Esophagus muscularis mucosa (tissue), 4 donors: ENCODE data around the gene ERF. TPM values are rescaled to one million over a fixed set of nuclear protein-coding genes. Genes with fewer than 3 reads are reported as not detected.
A peak's percentile ranks its signal among the peaks of the same experiment; 100 is the strongest.

Experiments
- DNase-seq: peaks from one replicate; pipeline ENCODE4 v3.0.0-alpha.2; 2017; ENCODE audit errors: extremely low spot score
- H3K27ac ChIP-seq, 4 donors: fragments of 200-600 bp; sonication (generic); replicated peaks in 1 of 4; 1 replicate in 3 of 4; 2 replicates in 1 of 4; pipeline ENCODE4 v1.5.1; 2016 to 2019; ENCODE audit warnings: mild to moderate bottlenecking in 1 of 4
- H3K27me3 ChIP-seq, 4 donors: fragments of 200-600 bp; sonication (generic); one replicate each; pipeline versions ENCODE4 v1.5.1 to v1.6.0; 2016 to 2019
- H3K36me3 ChIP-seq, 4 donors: fragments of 200-600 bp; sonication (generic); one replicate each; pipeline ENCODE4 v1.5.1; 2016 to 2019
- H3K4me1 ChIP-seq, 4 donors: fragments of 200-600 bp; sonication (generic); one replicate each; pipeline ENCODE4 v1.5.1; 2016 to 2019
- H3K4me3 ChIP-seq, 4 donors: fragments of 200-600 bp; sonication (generic); 1 replicate in 2 of 4; 2 replicates in 2 of 4; pipeline ENCODE4 v1.5.1; 2016 to 2019; ENCODE audit warnings: mild to moderate bottlenecking in 4 of 4, moderate library complexity in 1 of 4
- H3K9me3 ChIP-seq, 4 donors: fragments of 200-600 bp; sonication (generic); 1 replicate in 3 of 4; 2 replicates in 1 of 4; pipeline ENCODE4 v1.5.1; 2016 to 2019
- EP300 ChIP-seq: sonication (generic); formaldehyde crosslinking; IDR thresholded peaks from one replicate; pipeline ENCODE4 v1.6.1; 2017; ENCODE audit warnings: antibody characterized with exemption
- POLR2A ChIP-seq: fragments of 450-650 bp; IDR thresholded peaks from one replicate; pipeline ENCODE4 v1.6.1; 2017; ENCODE audit warnings: antibody characterized with exemption, moderate library complexity, mild to moderate bottlenecking, low read depth
- POLR2AphosphoS5 ChIP-seq, 2 donors: sonication (generic); formaldehyde crosslinking; IDR thresholded peaks; one replicate each; pipeline ENCODE4 v1.6.1; 2017; ENCODE audit warnings: antibody characterized with exemption in 2 of 2
- WGBS: methylation state at CpG from one replicate; pipeline ENCODE4 v1.1.5; 2018; 5-methylcytosine and 5-hydroxymethylcytosine counted together
- intact Hi-C: fragments of 100-400 bp; cut with DNase I; formaldehyde crosslinking; loops from one replicate; pipeline ENCODE4 v1.15.1; 2023
- total RNA-seq, 4 donors: library from RNA; depleted of rRNA; stranded (reverse); fragments of >200 nt; gene quantifications; one replicate each; pipeline versions ENCODE4 v1.1.0 to v1.2.1, GENCODE V29; 2016
- TF ChIP-seq, protein P1 (sequence below), 3 experiments: fragments of 200-600 bp in 2 of 3; fragments of 450-650 bp in 1 of 3; sonication (generic) in 2 of 3; IDR thresholded peaks; one replicate each; pipeline ENCODE4 v1.5.1; 2017 to 2019; ENCODE audit warnings: antibody characterized with exemption in 3 of 3, mild to moderate bottlenecking in 2 of 3, moderate library complexity in 1 of 3

Gene ERF
- total RNA-seq, 4 donors from 2014 or later: 16.6 to 38.8 (median 35.5) TPM

- Histone ChIP-seq H3K27ac (no peak overlapping the region), H3K4me1 (peaks cover 3 to 25% (median 19%) of the 10 kb centered on the region in 4 donors), H3K4me3 (no peak overlapping the region), H3K9me3 (no peaks in the 10 kb centered on the region), H3K36me3 (peaks cover 53 to 82% (median 79%) of the 10 kb centered on the region in 4 donors), H3K27me3 (no peaks in the 10 kb centered on the region)
- no CpG with 5 or more reads among the region's 1 CpG for WGBS
- DNase-seq: no peak
- intact Hi-C loops: no loop called here
- TF ChIP-seq POLR2A (no peak), EP300 (no peak), POLR2AphosphoS5 (IDR thresholded peaks at IDR 0.05) (no peak)
- TF ChIP-seq, protein P1, sequence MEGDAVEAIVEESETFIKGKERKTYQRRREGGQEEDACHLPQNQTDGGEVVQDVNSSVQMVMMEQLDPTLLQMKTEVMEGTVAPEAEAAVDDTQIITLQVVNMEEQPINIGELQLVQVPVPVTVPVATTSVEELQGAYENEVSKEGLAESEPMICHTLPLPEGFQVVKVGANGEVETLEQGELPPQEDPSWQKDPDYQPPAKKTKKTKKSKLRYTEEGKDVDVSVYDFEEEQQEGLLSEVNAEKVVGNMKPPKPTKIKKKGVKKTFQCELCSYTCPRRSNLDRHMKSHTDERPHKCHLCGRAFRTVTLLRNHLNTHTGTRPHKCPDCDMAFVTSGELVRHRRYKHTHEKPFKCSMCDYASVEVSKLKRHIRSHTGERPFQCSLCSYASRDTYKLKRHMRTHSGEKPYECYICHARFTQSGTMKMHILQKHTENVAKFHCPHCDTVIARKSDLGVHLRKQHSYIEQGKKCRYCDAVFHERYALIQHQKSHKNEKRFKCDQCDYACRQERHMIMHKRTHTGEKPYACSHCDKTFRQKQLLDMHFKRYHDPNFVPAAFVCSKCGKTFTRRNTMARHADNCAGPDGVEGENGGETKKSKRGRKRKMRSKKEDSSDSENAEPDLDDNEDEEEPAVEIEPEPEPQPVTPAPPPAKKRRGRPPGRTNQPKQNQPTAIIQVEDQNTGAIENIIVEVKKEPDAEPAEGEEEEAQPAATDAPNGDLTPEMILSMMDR (IDR thresholded peaks at IDR 0.05): no peak
These were observed 28.0 kb downstream of the ERF start for GRCh38 chr19:42226886-42227285.

GRCh38 chr19:42225718-42226292 is 29.1 kb downstream of the ERF start:
- TF ChIP-seq POLR2AphosphoS5 (IDR thresholded peaks at IDR 0.05) (no peak), EP300 (no peak), POLR2A (no peak)
- TF ChIP-seq, protein P1 (IDR thresholded peaks at IDR 0.05): no peak
- peaks cover 9 to 34% (median 29%) of the 10 kb centered on the region in 4 donors for H3K4me1 ChIP-seq
- H3K9me3 ChIP-seq: no peaks in the 10 kb centered on the region
- DNase-seq: no peak
- WGBS: 98% methylated on average over 24 of the region's 33 CpGs
- H3K4me3 ChIP-seq: no peak overlapping the region
- peaks cover 42 to 72% (median 68%) of the 10 kb centered on the region in 4 donors for H3K36me3 ChIP-seq
- H3K27ac ChIP-seq: no peak overlapping the region
- H3K27me3 ChIP-seq: no peaks in the 10 kb centered on the region
- intact Hi-C loops: no loop called here

DNA sequence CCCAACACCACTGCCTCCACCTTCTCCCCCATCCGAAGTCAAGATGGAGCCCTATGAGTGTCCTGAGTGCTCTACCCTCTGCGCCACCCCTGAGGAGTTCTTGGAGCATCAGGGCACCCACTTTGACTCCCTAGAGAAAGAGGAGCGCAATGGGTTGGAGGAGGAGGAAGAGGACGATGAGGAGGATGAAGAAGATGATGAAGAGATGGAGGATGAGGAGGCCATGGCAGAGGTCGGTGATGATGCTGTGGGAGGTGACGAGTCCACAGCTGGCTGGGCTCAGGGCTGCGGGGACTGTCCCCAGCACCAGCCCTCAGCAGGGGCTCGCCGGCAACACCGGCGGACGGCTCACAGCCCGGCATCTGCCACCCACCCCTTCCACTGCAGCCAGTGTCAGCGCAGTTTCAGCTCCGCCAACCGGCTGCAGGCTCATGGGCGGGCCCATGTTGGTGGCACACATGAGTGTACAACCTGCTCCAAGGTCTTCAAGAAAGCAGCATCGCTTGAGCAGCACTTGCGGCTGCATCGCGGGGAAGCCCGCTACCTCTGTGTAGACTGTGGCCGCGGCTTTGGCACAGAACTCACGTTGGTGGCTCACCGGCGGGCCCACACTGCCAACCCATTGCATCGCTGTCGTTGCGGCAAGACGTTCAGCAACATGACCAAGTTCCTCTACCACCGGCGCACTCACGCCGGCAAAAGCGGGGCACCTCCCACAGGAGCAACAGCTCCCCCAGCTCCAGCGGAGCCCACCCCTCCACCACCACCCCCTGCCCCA is 29.8 kb downstream of the ERF start:
- peaks cover 37 to 65% (median 61%) of the 10 kb centered on the region in 4 donors for H3K36me3 ChIP-seq
- WGBS: 93% methylated on average over 31 of the region's 37 CpGs
- no peak overlapping the region for H3K27ac ChIP-seq
- no peaks in the 10 kb centered on the region for H3K27me3 ChIP-seq
- TF ChIP-seq POLR2A (no peak), POLR2AphosphoS5 (IDR thresholded peaks at IDR 0.05) (no peak), EP300 (no peak)
- TF ChIP-seq, protein P1 (IDR thresholded peaks at IDR 0.05): no peak
- no peak for DNase-seq
- intact Hi-C loops: no loop called here
- no peak overlapping the region for H3K4me3 ChIP-seq
- H3K9me3 ChIP-seq: no peaks in the 10 kb centered on the region
- peaks cover 11 to 31% (median 26%) of the 10 kb centered on the region in 4 donors for H3K4me1 ChIP-seq

GRCh38 chr19:42220751-42221097 is 34.2 kb downstream of the ERF start:
- Histone ChIP-seq H3K36me3 (peaks cover 15 to 21% (median 18%) of the 10 kb centered on the region in 4 donors), H3K27me3 (no peaks in the 10 kb centered on the region), H3K9me3 (no peaks in the 10 kb centered on the region), H3K27ac (peak overlapping the region; percentile 85 to 93 (median 88)), H3K4me1 (peaks cover 33 to 58% (median 53%) of the 10 kb centered on the region in 4 donors), H3K4me3 (peak overlapping the region; percentile 66 to 84 (median 76))
- WGBS: 1% methylated on average over 6 of the region's 6 CpGs
- TF ChIP-seq EP300 (no peak), POLR2A (no peak)
- DNase-seq: no peak
- intact Hi-C loops: no loop called here
